ENCODE measurements around the gene TPRG1L. TPM values are rescaled to one million over a fixed set of nuclear protein-coding genes. Genes with fewer than 3 reads are reported as not detected.
A peak's percentile ranks its signal among the peaks of the same experiment; 100 is the strongest.

Gene TPRG1L
- total RNA-seq, 1 donor from 2014 or later: 47.0 TPM

DNA sequence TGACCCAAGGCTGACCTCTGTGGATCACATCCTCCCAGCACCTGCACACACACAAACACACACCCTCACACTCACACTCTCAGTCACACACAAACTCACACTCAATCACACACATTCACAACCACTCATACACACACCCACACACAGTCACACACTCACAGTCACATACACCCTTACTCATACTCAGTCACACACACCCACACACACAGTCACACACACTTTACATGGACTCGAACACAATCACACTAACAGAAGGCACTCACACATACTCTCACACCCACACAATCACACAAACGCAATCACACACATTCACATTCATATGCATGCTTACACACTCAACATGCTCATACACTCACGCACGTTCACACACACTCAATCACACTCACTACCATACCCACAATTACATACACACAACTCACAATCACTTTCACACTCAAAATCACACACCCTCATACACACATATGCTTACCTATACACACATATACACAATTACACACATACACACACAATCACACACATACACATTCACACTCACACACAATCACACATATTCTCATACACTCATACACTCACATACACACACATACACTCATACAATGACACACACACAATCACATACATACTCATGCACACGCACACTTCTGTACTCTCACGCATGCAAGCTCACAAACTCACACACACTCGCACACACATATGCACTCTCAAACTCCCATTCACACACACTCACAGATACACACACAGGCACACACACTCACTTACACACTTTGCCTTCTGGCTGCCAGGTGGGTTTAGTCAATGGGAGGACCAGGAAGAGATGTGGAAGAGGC lies 19.6 kb upstream of the TPRG1L start:
- DNase-seq: no peak
- no peak for ATAC-seq (ENCODE audit: poor library complexity)
- intact Hi-C loops (cut with DNase I): no loop called here

DNA sequence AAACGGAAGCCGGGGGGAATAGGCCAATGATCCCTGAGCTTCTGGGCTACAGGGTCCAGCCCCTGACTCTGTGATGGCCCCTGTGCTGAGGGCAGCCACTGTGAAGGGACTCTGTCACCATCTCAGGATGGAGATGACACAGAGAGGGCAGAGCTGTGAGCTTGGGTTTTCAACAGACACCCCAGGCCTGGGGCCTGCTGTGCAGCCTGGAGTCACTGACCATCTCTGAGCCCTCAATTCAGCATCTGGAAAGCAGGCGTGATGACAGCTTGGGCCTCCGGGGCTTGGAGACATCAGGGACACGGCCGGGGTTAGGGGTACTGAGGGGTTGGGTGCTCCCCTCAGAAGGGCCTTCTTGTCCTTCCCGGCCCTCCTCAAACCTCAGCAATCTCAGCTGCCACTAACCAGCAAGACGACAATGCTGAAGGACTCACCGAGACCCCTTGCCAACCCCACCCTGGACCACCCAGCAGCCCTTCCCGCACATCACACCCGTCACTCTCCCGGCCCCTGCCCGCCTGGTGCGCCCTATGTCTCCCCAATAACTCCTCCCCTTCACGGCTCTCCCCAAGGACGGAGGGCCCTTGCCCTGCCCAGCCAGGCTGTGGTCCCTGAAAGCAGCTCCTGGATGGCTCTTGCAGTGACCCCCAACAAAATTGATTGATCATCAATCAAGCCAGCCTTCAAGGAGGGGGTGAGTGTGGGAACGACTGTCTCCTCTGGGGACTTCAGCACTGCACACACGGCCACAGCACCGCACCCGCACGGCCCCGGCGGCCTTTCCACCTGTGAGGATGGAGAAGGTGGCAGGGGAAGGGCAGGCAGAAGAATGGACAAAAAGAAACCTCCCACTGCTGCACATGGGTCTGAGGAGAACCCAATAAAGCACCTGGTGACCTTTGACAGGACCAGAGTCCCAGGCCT lies 17.8 kb upstream of the TPRG1L start:
- ATAC-seq (ENCODE audit: poor library complexity) (no peak), DNase-seq (no peak)
- intact Hi-C loops (cut with DNase I): no loop called here

DNA sequence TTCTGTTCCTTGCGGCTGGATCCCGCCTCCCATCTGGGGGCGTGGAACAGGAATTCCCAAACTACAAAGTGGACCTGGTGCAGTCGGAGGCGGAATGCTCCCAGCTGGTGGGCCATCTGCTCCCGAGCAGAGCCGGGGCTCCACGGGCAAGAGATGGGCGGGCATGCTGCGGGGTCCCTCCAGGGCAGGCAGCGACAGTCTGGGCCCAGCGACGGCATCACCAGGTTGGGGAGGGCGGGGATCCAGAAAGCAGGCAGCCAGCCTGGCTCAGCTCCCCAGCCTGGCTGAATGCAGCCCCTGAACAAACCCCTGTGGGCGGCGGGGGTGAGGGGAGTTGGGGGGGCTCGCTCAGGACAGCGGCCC lies 17.1 kb upstream of the TPRG1L start:
- no peak for ATAC-seq (ENCODE audit: poor library complexity)

DNA sequence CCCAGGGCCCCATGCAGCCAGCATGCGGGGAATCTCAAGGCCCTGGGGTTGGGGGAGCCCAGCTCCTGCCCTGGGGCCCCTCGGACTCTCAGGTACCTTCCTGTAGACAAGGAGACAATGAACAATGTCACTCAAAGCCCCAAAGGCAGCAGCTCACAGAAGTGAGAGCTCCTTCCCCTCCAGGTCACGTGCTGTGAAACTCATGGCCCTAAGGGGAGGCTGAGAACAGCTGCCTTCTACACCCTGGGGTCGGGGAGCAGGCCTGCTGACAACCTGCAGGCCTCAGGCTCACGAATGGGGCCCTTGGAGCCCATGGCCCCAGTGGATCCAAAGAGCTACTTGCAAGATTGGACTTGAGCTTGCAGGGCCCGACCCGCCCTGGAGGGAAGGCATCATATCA lies 16.7 kb upstream of the TPRG1L start:
- DNase-seq: no peak
- intact Hi-C loops (cut with DNase I): no loop called here
- no peak for ATAC-seq (ENCODE audit: poor library complexity)

More for the DNA sequence above, 17.1 kb upstream of the TPRG1L start:
- intact Hi-C loops (cut with DNase I): no loop called here
- no peak for DNase-seq

DNA sequence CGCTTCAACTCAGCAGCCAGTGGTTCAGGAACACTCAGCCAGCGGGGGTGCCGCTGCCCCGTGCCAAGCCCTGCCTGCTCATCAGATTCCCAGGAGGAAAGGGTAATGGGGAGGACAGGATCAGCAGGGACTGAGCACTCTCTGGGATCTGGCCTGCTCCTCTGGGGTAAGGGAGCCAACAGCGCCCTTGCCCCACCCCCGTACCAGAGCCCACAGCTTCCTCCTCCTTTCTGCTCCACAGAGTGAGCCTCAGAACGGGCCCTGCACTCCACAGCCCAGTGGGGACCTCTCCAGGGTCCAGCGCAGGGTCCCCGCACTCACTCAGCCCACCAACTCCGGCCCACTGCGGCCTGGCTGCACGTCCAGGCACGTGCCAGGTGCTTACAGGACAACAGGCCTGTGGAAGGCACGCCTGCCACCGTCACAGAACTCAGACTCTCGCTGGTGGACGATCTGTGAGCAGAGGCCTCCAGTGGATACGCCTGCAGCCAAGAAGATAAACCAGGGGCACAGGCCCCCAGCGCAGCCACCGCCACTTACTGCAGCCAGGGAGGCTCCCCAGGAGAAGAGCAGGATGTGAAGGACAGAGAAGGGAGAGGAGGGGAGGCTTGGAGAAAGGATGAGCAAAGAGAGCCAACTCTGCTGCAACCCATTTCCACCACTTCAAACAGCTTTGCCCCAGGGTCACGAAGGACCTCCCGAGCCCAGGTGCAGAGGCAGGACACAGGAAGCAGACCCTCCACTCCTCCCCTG lies 15.6 kb upstream of the TPRG1L start:
- intact Hi-C loops (cut with DNase I): no loop called here
- no peak for DNase-seq
- no peak for ATAC-seq (ENCODE audit: poor library complexity)

DNA sequence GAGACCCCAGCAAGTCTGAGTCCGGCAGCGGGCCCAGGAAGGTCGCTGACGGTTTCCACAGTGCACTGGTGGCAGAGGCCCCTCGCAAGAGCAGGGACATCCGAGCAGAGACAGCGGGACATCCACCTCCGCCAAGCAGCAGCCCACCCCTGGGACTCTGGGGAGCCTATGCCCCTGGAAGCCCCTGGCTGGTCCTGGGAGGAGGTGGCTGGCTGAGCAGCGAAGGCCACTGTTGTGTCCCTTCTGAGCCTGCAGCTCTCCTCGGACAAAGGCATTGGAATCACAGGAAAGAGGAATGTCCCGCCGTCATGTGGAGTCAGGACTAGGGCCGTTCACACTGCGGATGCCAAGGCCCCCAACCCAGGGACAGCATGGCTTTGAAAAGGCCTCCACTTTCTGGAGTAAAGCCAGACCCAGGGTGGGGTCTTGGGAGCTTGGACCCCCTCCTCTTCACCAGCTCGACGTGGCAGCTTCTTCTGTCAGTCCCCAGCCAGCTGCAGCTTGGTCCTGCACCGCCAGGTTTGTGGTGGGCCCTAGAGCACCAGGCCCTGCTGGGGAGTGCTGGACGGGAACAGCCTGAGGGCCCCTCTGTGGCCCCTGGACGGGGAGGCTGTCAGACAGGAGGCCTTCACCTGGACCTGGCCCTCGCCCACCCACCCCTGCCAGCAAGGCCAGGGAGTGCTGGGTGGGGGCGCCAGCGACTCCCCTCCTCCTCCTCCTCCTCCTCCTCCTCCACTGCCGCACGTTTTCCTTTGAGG lies 14.9 kb upstream of the TPRG1L start:
- ATAC-seq (ENCODE audit: poor library complexity) (no peak), DNase-seq (no peak)

DNA sequence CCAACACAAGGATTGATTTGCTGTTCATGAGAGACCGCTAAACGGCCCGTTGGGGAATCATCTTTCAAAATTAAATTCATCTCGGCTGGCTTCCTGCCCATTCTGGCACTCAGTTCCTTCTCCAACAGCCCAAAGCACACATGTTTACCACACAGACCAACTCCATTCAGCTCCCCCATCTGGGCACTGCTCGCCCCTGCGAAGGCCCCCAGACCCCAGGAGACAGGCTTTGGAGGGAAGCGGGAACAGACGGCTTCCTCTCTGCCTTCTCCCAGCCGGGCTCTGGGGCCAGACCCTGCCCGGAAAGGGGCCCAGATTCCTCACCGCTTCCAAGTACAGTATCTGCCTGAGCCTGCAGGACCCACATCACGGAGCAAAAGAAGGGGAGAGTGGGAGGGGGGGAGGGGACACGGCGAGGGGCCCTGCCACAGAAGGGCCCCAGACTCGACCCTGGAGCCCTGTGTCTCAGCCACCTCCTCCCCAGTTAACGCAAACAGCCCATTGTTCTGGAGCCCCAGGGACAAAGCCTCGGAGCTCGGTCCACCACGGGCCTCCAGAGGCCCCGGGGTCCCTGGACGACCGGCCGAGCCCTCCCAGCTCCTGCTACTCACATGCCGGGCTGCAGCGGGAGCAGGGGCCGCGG lies 14.2 kb upstream of the TPRG1L start:
- no peak for DNase-seq
- no peak for ATAC-seq (ENCODE audit: poor library complexity)
- intact Hi-C loops (cut with DNase I): no loop called here

More for the DNA sequence above, 14.9 kb upstream of the TPRG1L start:
- intact Hi-C loops (cut with DNase I): no loop called here

DNA sequence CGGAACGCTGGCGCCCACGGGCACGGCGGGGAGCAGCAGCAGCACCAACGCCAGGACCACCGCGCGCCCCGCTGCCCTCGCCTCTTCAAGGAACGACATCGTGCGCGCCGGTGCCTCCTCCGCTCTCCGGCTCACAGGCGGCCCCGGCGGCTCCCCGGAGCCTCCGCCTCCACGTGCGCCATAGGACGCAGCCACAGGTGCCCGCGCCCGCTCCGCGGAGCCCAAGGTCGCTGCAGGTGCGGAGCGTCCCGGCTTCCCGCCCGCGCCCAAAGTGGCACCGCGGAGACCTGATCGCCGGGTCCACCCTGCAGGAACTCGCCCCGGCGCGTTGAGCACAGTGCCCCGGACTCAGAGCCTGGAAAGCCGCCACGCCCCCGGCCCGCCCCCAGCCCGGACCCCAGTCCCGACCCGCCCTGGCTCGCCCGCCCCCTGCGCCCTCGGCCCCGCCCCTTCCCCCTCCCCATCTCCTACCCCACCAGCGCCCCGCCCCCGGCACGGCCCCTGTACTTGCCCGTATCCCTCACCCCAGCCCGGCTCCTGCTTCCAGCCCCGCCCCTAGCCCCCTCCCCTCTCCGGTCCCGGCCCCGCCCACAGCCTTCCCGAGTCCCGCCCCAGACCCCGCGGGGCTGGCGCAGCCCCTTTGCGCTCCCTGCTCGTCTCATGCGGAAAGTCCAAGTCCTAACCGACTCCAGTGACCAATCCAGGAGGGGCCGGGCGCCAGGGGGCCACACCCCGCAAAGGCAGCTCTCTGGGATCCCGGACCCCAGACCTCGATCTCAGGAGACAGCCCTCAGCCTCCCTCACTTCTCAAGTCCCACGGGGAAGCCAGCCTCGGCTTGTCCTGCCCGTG lies 13.4 kb upstream of the TPRG1L start, which contains the start of gene MEGF6:
Gene MEGF6 (minus strand): TSS at position 339 of the 850 bp plus-strand sequence. CDS start 240 bp downstream, at position 99.
- intact Hi-C loops (cut with DNase I): no loop called here
- peak; percentile 75 for ATAC-seq (ENCODE audit: poor library complexity)
- peak; percentile 65 for DNase-seq

DNA sequence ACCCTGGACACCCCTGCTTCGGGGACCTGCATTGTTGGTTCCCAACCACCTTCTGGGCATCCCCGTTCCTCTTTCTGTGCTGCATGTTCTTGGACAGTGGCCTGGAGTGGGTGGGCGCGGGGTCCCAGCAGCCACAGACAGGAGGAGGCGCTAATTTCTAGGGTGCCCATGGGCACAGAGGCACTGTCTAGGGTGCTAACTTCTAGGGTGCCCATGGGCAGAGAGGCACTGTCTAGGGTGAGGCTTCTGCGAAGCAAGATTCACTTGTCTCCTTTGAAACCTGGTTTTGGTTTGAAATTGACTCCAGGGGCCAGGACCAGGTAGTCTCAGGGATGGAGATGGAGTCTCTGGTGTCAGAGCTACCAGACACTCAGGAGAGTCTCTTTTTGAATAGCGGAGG lies 12.7 kb upstream of the TPRG1L start:
- ATAC-seq (ENCODE audit: poor library complexity) (no peak), DNase-seq (no peak)
- intact Hi-C loops (cut with DNase I): no loop called here

DNA sequence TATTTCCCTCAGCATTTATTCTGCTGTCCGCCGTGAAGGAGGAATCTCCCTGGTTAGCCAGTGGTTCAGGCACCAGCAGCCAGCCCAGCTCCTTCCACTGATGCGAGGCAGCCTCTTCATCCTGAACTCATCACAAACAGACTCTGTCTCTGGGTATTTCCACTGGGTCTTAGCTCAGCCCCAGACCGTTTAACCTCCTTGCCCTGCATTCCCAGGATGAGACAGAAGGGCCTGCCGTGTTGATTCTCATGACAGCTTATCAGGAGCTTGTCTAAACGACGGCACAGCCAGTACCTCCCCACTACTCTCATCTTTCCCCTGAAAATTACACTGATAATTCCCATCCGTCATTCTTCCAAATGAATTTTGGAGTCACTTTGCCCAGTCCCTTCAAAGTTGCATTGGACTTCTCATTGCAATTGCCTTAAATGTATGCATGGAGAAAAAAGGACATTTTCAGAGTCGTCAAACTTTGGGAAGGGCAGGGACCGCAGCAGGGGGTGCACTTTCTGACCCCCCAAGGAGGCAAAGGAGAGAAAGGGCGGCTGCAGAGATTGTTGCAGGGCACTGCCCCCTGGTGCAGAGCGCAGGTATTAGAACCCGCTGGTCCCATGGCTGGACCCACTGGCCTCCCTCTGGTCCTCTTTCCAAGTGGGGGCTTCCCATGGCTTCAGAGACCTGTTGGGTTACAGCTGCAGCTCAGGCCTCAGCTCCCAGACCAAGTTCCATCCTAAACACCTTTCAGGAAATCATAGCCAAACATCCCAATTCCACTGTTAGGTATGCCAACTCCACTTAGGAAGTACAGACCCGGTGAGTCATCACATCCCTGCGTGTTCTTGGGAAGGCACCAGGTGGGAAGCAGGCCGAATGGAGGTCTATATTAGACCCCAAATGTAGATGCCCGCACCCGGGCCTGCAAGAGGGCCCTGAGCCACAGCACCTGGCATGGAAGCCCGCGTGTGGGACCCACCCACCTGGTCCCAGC lies 9.8 kb upstream of the TPRG1L start:
- no peak for ATAC-seq (ENCODE audit: poor library complexity)
- intact Hi-C loops (cut with DNase I): no loop called here
- DNase-seq: no peak

DNA sequence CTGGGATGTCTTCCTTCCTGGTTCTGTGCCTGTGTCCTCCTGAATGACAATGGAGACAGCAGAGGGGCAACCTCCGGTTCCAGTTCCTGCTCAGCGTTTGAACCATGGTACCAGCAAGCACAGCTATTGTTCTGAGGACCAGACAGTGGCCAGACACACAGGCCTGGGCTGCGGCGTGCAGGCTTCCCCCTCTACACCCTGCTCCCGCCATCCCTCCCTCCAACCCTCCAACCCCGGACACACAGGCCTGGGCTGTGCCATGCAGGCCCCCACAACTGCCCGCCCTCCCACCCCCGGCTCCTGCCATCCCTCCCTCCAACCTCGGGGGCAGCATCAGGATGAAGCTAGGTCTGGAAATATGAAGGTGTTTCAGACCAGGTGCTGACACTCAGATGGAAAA lies 8.0 kb upstream of the TPRG1L start:
- ATAC-seq (ENCODE audit: poor library complexity) (no peak), DNase-seq (no peak)
- intact Hi-C loops (cut with DNase I): loop anchor here (2.0 kb wide), 1 partner anchor 50 kb away; no protein-coding TSS in a partner anchor

DNA sequence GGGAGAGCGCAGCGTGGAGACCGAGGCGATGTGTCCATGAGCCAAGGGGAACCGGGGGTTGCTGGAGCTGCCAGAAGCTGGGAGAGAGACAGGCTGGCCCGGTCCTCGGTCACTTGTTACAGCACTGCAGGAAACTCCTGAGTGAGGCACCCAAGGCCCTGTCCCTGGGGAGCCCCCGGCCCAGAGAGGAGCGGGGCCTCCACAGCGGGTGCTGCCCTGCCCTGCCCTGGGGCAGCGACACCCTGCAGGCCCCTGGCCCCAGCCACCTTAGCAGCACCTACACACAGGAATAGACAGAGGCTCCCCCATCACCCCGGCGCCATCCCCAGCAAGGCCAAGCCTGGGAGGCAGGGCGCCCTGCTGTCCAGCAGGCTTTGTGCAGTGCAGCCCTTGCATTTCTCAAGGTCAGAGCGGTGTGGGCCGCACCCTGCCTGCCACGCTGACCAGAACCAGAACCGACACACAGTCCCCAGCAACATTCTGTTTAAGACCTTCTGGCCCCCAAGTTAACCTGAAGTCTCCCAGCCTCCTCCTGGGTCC lies 6.9 kb upstream of the TPRG1L start:
- DNase-seq (no peak), ATAC-seq (ENCODE audit: poor library complexity) (no peak)
- intact Hi-C loops (cut with DNase I): loop anchor here (2.0 kb wide), 1 partner anchor 51 kb away; no protein-coding TSS in a partner anchor

DNA sequence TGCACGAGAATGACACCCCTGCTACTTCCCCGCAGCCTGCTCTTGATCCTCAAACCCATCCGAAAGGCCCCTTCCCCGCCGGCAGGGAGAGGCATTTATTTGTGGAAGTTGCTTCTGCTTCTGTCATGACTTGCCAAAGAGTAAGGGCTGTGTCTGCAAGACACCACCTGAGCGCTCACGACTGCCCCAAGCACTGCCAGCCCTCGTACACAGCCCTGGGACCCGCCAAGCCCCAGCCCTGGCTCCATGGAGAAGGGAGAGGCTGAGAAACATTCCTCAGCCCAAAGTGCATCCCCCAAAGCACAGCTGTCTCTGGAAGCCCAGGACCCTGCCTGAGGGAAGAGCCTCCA lies 6.3 kb upstream of the TPRG1L start:
- intact Hi-C loops (cut with DNase I): no loop called here
- ATAC-seq (ENCODE audit: poor library complexity): no peak
- no peak for DNase-seq

DNA sequence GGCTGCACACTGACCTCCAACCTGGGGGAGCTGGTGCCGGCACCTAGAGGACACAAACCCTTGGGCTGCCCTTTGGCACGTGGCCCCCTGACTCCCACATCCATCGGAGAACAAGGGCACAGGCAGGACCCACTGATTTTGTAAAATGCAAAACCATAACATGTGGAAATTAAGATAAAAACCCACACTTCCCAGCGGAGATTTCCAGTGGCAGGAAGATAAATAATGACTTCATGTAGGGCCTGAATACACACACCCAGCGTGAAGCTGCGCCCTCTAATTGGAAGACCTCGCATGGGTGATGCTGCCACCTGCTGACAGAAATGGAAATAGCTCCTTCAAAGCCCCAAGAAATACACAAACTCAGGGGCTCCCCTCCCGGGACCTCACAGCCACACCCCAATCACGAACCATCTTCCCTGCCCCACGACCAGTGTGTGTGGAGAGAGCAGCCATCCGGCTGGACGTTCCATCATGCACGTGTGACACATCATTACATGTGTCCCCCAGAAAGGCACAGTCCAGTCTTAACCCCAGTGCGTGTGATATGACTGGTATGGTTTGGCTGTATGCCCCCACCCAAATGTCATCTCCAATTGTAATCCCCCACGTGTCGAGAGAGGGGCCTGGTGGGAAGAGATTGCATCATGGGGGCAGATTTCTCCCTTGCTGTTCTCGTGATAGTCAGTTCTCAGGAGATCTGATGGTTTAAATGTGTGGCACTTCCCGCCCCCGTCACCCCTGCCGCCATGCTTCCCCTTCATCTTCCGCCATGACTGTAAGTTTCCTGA lies 5.7 kb upstream of the TPRG1L start:
- intact Hi-C loops (cut with DNase I): no loop called here
- ATAC-seq (ENCODE audit: poor library complexity) (peak; percentile 83), DNase-seq (peak; percentile 73)

DNA sequence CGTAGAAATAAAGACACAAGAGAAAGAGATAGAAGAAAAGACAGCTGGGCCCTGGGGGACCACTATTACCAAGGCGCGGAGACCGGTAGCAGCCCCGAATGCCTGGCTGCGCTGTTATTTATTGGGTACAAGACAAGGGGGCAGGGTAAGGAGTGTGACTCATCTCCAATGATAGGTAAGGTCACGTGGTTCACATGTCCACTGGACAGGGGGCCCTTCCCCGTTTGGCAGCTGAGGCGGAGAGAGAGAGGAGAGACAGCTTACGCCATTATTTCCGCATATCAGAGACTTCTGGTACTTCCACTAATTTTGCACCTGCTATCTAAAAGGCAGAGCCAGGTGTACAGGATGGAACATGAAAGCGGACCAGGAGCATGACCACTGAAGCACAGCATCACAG lies 4.1 kb upstream of the TPRG1L start:
- intact Hi-C loops (cut with DNase I): loop anchor here (1.0 kb wide), 1 partner anchor 129 kb away; no protein-coding TSS in a partner anchor
- ATAC-seq (ENCODE audit: poor library complexity) (no peak), DNase-seq (no peak)

All from Right ventricle myocardium superior (tissue), 1 donor.